Measurements from ENCODE around the gene BEND6. TPM values are rescaled to one million over a fixed set of nuclear protein-coding genes. Genes with fewer than 3 reads are reported as not detected.

BEND6 gene
- total and polyA plus RNA-seq, 3 donors from 2014 or later = 0.87 to 1.4 (median 1.0) TPM

- Histone ChIP-seq H3K36me3 (ENCODE audit: low read depth, missing control alignments) (no peaks in the 10 kb centered on the region), H3K4me3 (no peak overlapping the region), H3K9me3 (no peaks in the 10 kb centered on the region), H3K27ac (no peak overlapping the region), H3K4me1 (no peaks in the 10 kb centered on the region), H3K27me3 (no peaks in the 10 kb centered on the region)
- no peak for DNase-seq
- TF ChIP-seq CTCF (IDR thresholded peaks at IDR 0.05) (no peak), POLR2A (IDR thresholded peaks at IDR 0.05) (no peak)
- intact Hi-C loops (cut with DNase I; ENCODE audit: low total_unique reads) = no loop called here
- WGBS, 2 donors = 77 to 85% methylated on average over 1 of the region's 1 CpG
These were observed 7.0 kb upstream of the BEND6 start for GRCh38 chr6:56947924-56948323.

GRCh38 chr6:56949265-56949664, 5.6 kb upstream of the BEND6 start:
- DNase-seq = no peak
- H3K4me1 ChIP-seq = peaks cover 6% of the 10 kb centered on the region
- no peak for TF ChIP-seq POLR2A (IDR thresholded peaks at IDR 0.05)
- no peak for TF ChIP-seq CTCF (IDR thresholded peaks at IDR 0.05)
- no peaks in the 10 kb centered on the region for H3K9me3 ChIP-seq
- intact Hi-C loops (cut with DNase I; ENCODE audit: low total_unique reads) = no loop called here
- no peak overlapping the region for H3K27ac ChIP-seq
- H3K27me3 ChIP-seq = no peaks in the 10 kb centered on the region
- WGBS, 2 donors = 82 to 83% methylated on average over 3 of the region's 3 CpGs
- H3K36me3 ChIP-seq (ENCODE audit: low read depth, missing control alignments) = no peaks in the 10 kb centered on the region
- no peak overlapping the region for H3K4me3 ChIP-seq

- Histone ChIP-seq H3K4me3 (no peak overlapping the region), H3K9me3 (no peaks in the 10 kb centered on the region), H3K36me3 (ENCODE audit: low read depth, missing control alignments) (no peaks in the 10 kb centered on the region), H3K4me1 (peaks cover 6% of the 10 kb centered on the region), H3K27ac (no peak overlapping the region), H3K27me3 (no peaks in the 10 kb centered on the region)
- no peak for TF ChIP-seq CTCF (IDR thresholded peaks at IDR 0.05)
- no peak for TF ChIP-seq POLR2A (IDR thresholded peaks at IDR 0.05)
- DNase-seq = no peak
- WGBS, 2 donors = 38 to 46% methylated on average over 1 of the region's 1 CpG
- intact Hi-C loops (cut with DNase I; ENCODE audit: low total_unique reads) = no loop called here
These were observed 4.9 kb upstream of the BEND6 start for GRCh38 chr6:56949925-56950495.

GRCh38 chr6:56951049-56951831, 3.7 kb upstream of the BEND6 start:
- H3K4me3 ChIP-seq = no peak overlapping the region
- DNase-seq = no peak
- intact Hi-C loops (cut with DNase I; ENCODE audit: low total_unique reads) = no loop called here
- H3K9me3 ChIP-seq = no peaks in the 10 kb centered on the region
- no peak overlapping the region for H3K27ac ChIP-seq
- 71 to 72% methylated on average over 3 of the region's 3 CpGs for WGBS, 2 donors
- no peaks in the 10 kb centered on the region for H3K36me3 ChIP-seq (ENCODE audit: low read depth, missing control alignments)
- H3K27me3 ChIP-seq = no peaks in the 10 kb centered on the region
- peaks cover 6% of the 10 kb centered on the region for H3K4me1 ChIP-seq
- no peak for TF ChIP-seq CTCF (IDR thresholded peaks at IDR 0.05)
- no peak for TF ChIP-seq POLR2A (IDR thresholded peaks at IDR 0.05)

All from testis (tissue), 3 donors.